ENCODE results near the gene ASTN2.

DNA sequence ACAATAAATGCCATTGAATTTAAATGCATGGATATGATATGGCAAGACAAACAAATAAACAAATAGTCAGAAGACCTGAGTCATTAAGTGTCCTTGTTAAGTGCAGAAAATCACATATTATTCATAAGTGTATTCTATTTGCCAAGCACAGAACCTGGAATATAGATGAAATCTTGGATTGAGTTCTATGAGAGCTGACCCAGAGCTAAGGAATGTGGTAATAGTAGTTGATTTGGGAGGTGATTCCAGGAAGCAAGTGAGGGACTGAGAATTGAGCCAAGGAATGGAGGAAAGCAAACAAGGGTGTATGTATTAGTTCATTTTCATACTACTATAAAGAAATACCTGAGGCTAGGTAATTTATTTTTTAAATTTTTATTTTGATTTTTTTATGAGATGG is 518.9 kb downstream of the ASTN2 start:
- TF ChIP-seq, protein P1, sequence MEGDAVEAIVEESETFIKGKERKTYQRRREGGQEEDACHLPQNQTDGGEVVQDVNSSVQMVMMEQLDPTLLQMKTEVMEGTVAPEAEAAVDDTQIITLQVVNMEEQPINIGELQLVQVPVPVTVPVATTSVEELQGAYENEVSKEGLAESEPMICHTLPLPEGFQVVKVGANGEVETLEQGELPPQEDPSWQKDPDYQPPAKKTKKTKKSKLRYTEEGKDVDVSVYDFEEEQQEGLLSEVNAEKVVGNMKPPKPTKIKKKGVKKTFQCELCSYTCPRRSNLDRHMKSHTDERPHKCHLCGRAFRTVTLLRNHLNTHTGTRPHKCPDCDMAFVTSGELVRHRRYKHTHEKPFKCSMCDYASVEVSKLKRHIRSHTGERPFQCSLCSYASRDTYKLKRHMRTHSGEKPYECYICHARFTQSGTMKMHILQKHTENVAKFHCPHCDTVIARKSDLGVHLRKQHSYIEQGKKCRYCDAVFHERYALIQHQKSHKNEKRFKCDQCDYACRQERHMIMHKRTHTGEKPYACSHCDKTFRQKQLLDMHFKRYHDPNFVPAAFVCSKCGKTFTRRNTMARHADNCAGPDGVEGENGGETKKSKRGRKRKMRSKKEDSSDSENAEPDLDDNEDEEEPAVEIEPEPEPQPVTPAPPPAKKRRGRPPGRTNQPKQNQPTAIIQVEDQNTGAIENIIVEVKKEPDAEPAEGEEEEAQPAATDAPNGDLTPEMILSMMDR (IDR thresholded peaks at IDR 0.05; ENCODE audit: poor library complexity, severe bottlenecking) = no peak
- TF ChIP-seq EP300 (conservative IDR thresholded peaks at IDR 0.05; ENCODE audit: poor library complexity, severe bottlenecking) (no peak), TAF1 (IDR thresholded peaks at IDR 0.05; ENCODE audit: low read depth) (no peak), MXI1 (conservative IDR thresholded peaks at IDR 0.05; ENCODE audit: poor library complexity, severe bottlenecking) (no peak), RAD21 (conservative IDR thresholded peaks at IDR 0.05) (no peak), EZH2 (IDR thresholded peaks at IDR 0.05; ENCODE audit: borderline replicate concordance, insufficient read depth, low read length, poor library complexity, severe bottlenecking) (no peak), POLR2AphosphoS5 (IDR thresholded peaks at IDR 0.05) (no peak), SMC3 (conservative IDR thresholded peaks at IDR 0.05; ENCODE audit: poor library complexity) (no peak)
- TF ChIP-seq, protein P2, sequence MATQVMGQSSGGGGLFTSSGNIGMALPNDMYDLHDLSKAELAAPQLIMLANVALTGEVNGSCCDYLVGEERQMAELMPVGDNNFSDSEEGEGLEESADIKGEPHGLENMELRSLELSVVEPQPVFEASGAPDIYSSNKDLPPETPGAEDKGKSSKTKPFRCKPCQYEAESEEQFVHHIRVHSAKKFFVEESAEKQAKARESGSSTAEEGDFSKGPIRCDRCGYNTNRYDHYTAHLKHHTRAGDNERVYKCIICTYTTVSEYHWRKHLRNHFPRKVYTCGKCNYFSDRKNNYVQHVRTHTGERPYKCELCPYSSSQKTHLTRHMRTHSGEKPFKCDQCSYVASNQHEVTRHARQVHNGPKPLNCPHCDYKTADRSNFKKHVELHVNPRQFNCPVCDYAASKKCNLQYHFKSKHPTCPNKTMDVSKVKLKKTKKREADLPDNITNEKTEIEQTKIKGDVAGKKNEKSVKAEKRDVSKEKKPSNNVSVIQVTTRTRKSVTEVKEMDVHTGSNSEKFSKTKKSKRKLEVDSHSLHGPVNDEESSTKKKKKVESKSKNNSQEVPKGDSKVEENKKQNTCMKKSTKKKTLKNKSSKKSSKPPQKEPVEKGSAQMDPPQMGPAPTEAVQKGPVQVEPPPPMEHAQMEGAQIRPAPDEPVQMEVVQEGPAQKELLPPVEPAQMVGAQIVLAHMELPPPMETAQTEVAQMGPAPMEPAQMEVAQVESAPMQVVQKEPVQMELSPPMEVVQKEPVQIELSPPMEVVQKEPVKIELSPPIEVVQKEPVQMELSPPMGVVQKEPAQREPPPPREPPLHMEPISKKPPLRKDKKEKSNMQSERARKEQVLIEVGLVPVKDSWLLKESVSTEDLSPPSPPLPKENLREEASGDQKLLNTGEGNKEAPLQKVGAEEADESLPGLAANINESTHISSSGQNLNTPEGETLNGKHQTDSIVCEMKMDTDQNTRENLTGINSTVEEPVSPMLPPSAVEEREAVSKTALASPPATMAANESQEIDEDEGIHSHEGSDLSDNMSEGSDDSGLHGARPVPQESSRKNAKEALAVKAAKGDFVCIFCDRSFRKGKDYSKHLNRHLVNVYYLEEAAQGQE (IDR thresholded peaks at IDR 0.05; ENCODE audit: borderline replicate concordance) = no peak
